IMR-90 (cell line): ENCODE results near the gene CEP104. TPM values are rescaled to one million over a fixed set of nuclear protein-coding genes. Genes with fewer than 3 reads are reported as not detected.

Experiments used
- ATAC-seq: fragments of 200-7000 bp; cut with Tn5 transposase; 2 replicates; pipeline ENCODE4 v1.9.1; 2020; ENCODE audit warnings: low read depth, mild to moderate bottlenecking, moderate library complexity
- BruUV-seq: library from RNA; stranded (reverse); fragments of 400-500 nt; replicated peaks from 2 replicates; lab custom pipeline; 2021; lab: Mats Ljungman, UMichigan
- CTCF ChIA-PET: fragments of 300-600 bp; formaldehyde crosslinking; extraction: SDS; loops from one replicate; lab custom pipeline; 2021; ENCODE audit warnings: antibody characterized with exemption; lab: Yijun Ruan, JAX
- POLR2A ChIA-PET: fragments of 300-600 bp; sonication (Branson Sonifier 250); formaldehyde crosslinking; loops from one replicate; lab custom pipeline; 2022; ENCODE audit warnings: antibody characterized with exemption; ENCODE audit not compliant: unreplicated experiment; lab: Charles Lee
- DNase-seq: peaks from one replicate; pipeline ENCODE4 v3.0.0; 2013
- H2AFZ ChIP-seq: replicated peaks from 2 replicates; pipeline ENCODE3; 2013; ENCODE audit warnings: low read length, mild to moderate bottlenecking; ENCODE audit not compliant: poor library complexity
- H2AK5ac ChIP-seq: 2 replicates; pipeline ENCODE4 v1.6.1; 2013; ENCODE audit warnings: low read depth, low read length, inconsistent platforms
- H2AK9ac ChIP-seq: replicated peaks from 2 replicates; pipeline ENCODE3; 2013; ENCODE audit warnings: mild to moderate bottlenecking, low read depth, low read length, moderate library complexity; ENCODE audit not compliant: poor library complexity
- H2BK120ac ChIP-seq: 2 replicates; pipeline ENCODE4 v1.6.1; 2013; ENCODE audit warnings: low read depth, low read length, inconsistent platforms
- H2BK15ac ChIP-seq: 3 replicates; pipeline ENCODE4 v1.6.1; 2013; ENCODE audit warnings: low read depth, low read length, inconsistent platforms
- H2BK20ac ChIP-seq: 2 replicates; pipeline ENCODE4 v1.6.1; 2013; ENCODE audit warnings: low read depth, mild to moderate bottlenecking, inconsistent platforms, low read length, moderate library complexity
- H2BK5ac ChIP-seq: 2 replicates; pipeline ENCODE4 v1.6.1; 2013; ENCODE audit warnings: mild to moderate bottlenecking, low read depth, low read length, inconsistent platforms; ENCODE audit not compliant: poor library complexity, severe bottlenecking
- H3K14ac ChIP-seq: replicated peaks from 2 replicates; pipeline ENCODE4 v1.6.1; 2013; ENCODE audit warnings: low read depth, low read length, inconsistent platforms
- H3K18ac ChIP-seq: 2 replicates; pipeline ENCODE4 v1.6.1; 2013; ENCODE audit warnings: low read depth, low read length, control low read depth
- H3K23ac ChIP-seq: 2 replicates; pipeline ENCODE4 v1.6.1; 2013; ENCODE audit warnings: low read depth, low read length, inconsistent platforms
- H3K27ac ChIP-seq: 2 replicates; pipeline ENCODE4 v1.5.1; 2013; ENCODE audit warnings: mild to moderate bottlenecking, control low read depth, low read length; ENCODE audit not compliant: insufficient read depth
- H3K27me3 ChIP-seq: 2 replicates; pipeline ENCODE4 v1.6.1; 2013; ENCODE audit warnings: low read length; ENCODE audit not compliant: control insufficient read depth, insufficient read depth
- H3K36me3 ChIP-seq: 2 replicates; pipeline ENCODE4 v1.6.1; 2013; ENCODE audit warnings: low read length, mixed read lengths; ENCODE audit not compliant: control insufficient read depth, insufficient read depth
- H3K4ac ChIP-seq: 2 replicates; pipeline ENCODE4 v1.6.1; 2013; ENCODE audit warnings: low read depth, low read length, inconsistent platforms
- H3K4me1 ChIP-seq: 2 replicates; pipeline ENCODE4 v1.6.1; 2013; ENCODE audit warnings: low read length, mixed read lengths; ENCODE audit not compliant: control insufficient read depth, insufficient read depth
- H3K4me2 ChIP-seq: 2 replicates; pipeline ENCODE4 v1.6.1; 2013; ENCODE audit warnings: low read depth, mild to moderate bottlenecking, control low read depth, low read length, moderate library complexity
- H3K4me3 ChIP-seq: 2 replicates; pipeline ENCODE4 v1.5.1; 2013; ENCODE audit warnings: low read depth, mild to moderate bottlenecking, control low read depth, low read length, moderate library complexity; ENCODE audit not compliant: insufficient read depth
- H3K56ac ChIP-seq: 2 replicates; pipeline ENCODE4 v1.6.1; 2013; ENCODE audit warnings: low read length, inconsistent platforms; ENCODE audit not compliant: insufficient read depth; ENCODE audit errors: extremely low read depth
- H3K79me1 ChIP-seq, 2 experiments: 2 replicates each; pipeline ENCODE4 v1.6.1; 2013; ENCODE audit warnings: low read length in 2 of 2, inconsistent platforms in 1 of 2, low read depth in 1 of 2
- H3K9ac ChIP-seq: 2 replicates; pipeline ENCODE4 v1.6.1; 2013; ENCODE audit warnings: low read depth, low read length, control low read depth
- H3K9me1 ChIP-seq: 2 replicates; pipeline ENCODE4 v1.6.1; 2013; ENCODE audit warnings: low read length, inconsistent platforms; ENCODE audit not compliant: insufficient read depth
- H3K9me3 ChIP-seq: 2 replicates; pipeline ENCODE4 v1.6.1; 2013; ENCODE audit warnings: low read length; ENCODE audit not compliant: control insufficient read depth, insufficient read depth
- H4K20me1 ChIP-seq: 2 replicates; pipeline ENCODE4 v1.6.1; 2013; ENCODE audit warnings: low read length, inconsistent platforms; ENCODE audit not compliant: insufficient read depth
- H4K5ac ChIP-seq: 2 replicates; pipeline ENCODE4 v1.6.1; 2013; ENCODE audit warnings: mild to moderate bottlenecking, low read depth, low read length, control low read depth
- H4K8ac ChIP-seq, 2 experiments: 2 replicates each; pipeline ENCODE4 v1.6.1; 2013; ENCODE audit warnings: low read depth in 2 of 2, low read length in 2 of 2, control low read depth in 1 of 2, inconsistent platforms in 1 of 2
- H4K91ac ChIP-seq: 2 replicates; pipeline ENCODE4 v1.6.1; 2013; ENCODE audit warnings: low read depth, low read length, inconsistent platforms; ENCODE audit not compliant: insufficient read depth
- BHLHE40 ChIP-seq: fragments of 150-350 bp; IDR thresholded peaks from 2 replicates; pipeline ENCODE4 v1.6.1; 2016; ENCODE audit warnings: mild to moderate bottlenecking, low read depth, low read length
- CEBPB ChIP-seq: IDR thresholded peaks from 2 replicates; pipeline ENCODE4 v1.6.1; 2012; ENCODE audit warnings: low read depth, low read length, improper control_type of control experiment
- CHD1 ChIP-seq: IDR thresholded peaks from 2 replicates; pipeline ENCODE4 v1.6.1; 2012; ENCODE audit warnings: low read depth, low read length, improper control_type of control experiment
- ELK1 ChIP-seq: fragments of 150-350 bp; IDR thresholded peaks from 2 replicates; pipeline ENCODE4 v1.6.1; 2016; ENCODE audit warnings: low read depth, mild to moderate bottlenecking, low read length, moderate library complexity, borderline replicate concordance
- FOS ChIP-seq: fragments of 150-350 bp; IDR thresholded peaks from 2 replicates; pipeline ENCODE4 v1.6.1; 2016; ENCODE audit warnings: low read depth, low read length
- MAFK ChIP-seq: IDR thresholded peaks from 2 replicates; pipeline ENCODE4 v1.6.1; 2012; ENCODE audit warnings: low read depth, low read length, improper control_type of control experiment
- MAZ ChIP-seq: IDR thresholded peaks from 2 replicates; pipeline ENCODE4 v1.6.1; 2012; ENCODE audit warnings: low read depth, mild to moderate bottlenecking, low read length, improper control_type of control experiment, moderate library complexity, borderline replicate concordance
- MXI1 ChIP-seq: IDR thresholded peaks from 2 replicates; pipeline ENCODE4 v1.6.1; 2012; ENCODE audit warnings: low read depth, mild to moderate bottlenecking, low read length, moderate library complexity, borderline replicate concordance
- NFE2L2 ChIP-seq: fragments of 150-350 bp; IDR thresholded peaks from 2 replicates; pipeline ENCODE4 v1.6.1; 2016; ENCODE audit warnings: low read depth, mild to moderate bottlenecking, low read length
- RCOR1 ChIP-seq: IDR thresholded peaks from 2 replicates; pipeline ENCODE4 v1.6.1; 2012; ENCODE audit warnings: mild to moderate bottlenecking, low read length, improper control_type of control experiment; ENCODE audit not compliant: insufficient replicate concordance
- RFX5 ChIP-seq: IDR thresholded peaks from 2 replicates; pipeline ENCODE4 v1.8.0; 2012; ENCODE audit warnings: low read depth, mild to moderate bottlenecking, low read length, moderate library complexity
- SMC3 ChIP-seq: fragments of 150-350 bp; IDR thresholded peaks from 2 replicates; pipeline ENCODE4 v1.6.1; 2016; ENCODE audit warnings: low read depth, mild to moderate bottlenecking, antibody characterized with exemption, low read length, moderate library complexity
- USF2 ChIP-seq: fragments of 150-350 bp; IDR thresholded peaks from 2 replicates; pipeline ENCODE4 v1.6.1; 2017; ENCODE audit warnings: mild to moderate bottlenecking, antibody characterized with exemption, low read length, low read depth
- WGBS, 2 experiments: methylation state at CpG; one replicate each; pipeline versions ENCODE4 v1.1.5 to v1.1.7; 2013; ENCODE audit warnings: missing lambda C conversion rate in 2 of 2; ENCODE audit not compliant: insufficient read length in 1 of 2; ENCODE audit errors: extremely low coverage in 2 of 2; 5-methylcytosine and 5-hydroxymethylcytosine counted together
- dilution Hi-C: fragments of 300-500 bp; cut with HindIII; formaldehyde crosslinking; loops from one replicate; pipeline ENCODE4 v1.14.3; 2018; ENCODE audit warnings: low sequenced_read_pairs; ENCODE audit not compliant: unreplicated experiment
- in situ Hi-C: fragments of 300-500 bp; cut with MboI; formaldehyde crosslinking; loops from 3 replicates; pipeline ENCODE4 v1.14.3; 2019; ENCODE audit warnings: low sequenced_read_pairs, inconsistent platforms, mixed read lengths
- intact Hi-C: fragments of 100-400 bp; cut with micrococcal nuclease; formaldehyde crosslinking; loops from 2 replicates; pipeline ENCODE4 v1.10.0; 2022
- polyA plus RNA-seq, 3 experiments: library from polyadenylated mRNA; depleted of rRNA; stranded (reverse); fragments of >200 nt; gene quantifications; 2 replicates each; pipeline ENCODE4 v1.2.3, GENCODE V29; 2012; ENCODE audit warnings: low replicate concordance in 1 of 3
- total RNA-seq: library from RNA; depleted of rRNA; stranded (reverse); fragments of >200 nt; gene quantifications from 2 replicates; pipeline ENCODE4 v1.2.3, GENCODE V29; 2012

The CEP104 gene
- total and polyA plus RNA-seq, 2 of the 4 experiments (the other 2 are of a cell fraction) = 14.3 to 17.5 TPM

GRCh38 chr1:3788756-3789420 lies 68.1 kb downstream of the CEP104 start:
- Histone ChIP-seq H3K56ac (no peak overlapping the region), H4K20me1 (peaks cover 56% of the 10 kb centered on the region), H3K27ac (no peak overlapping the region), H3K27me3 (no peaks in the 10 kb centered on the region), H2BK120ac (no peak overlapping the region), H2BK20ac (no peak overlapping the region), H3K4me2 (no peak overlapping the region), H3K23ac (no peak overlapping the region), H4K5ac (no peak overlapping the region), H3K79me1 (peaks cover 14 to 46% of the 10 kb centered on the region in 2 experiments), H3K14ac (no peak overlapping the region), H3K9me1 (no peaks in the 10 kb centered on the region; the same call in 1 of the 2 replicates), H2AK9ac (no peak overlapping the region), H4K8ac (no peak overlapping the region), H3K4me1 (peaks cover 3% of the 10 kb centered on the region; the same call in 1 of the 2 replicates), H2BK5ac (no peak overlapping the region), H2AFZ (no peak overlapping the region), H3K4me3 (no peak overlapping the region), H3K18ac (no peak overlapping the region), H3K9me3 (no peaks in the 10 kb centered on the region), H2BK15ac (no peak overlapping the region), H3K36me3 (peaks cover 50% of the 10 kb centered on the region), H2AK5ac (no peak overlapping the region), H4K91ac (no peak overlapping the region), H3K9ac (no peak overlapping the region), H3K4ac (no peak overlapping the region)
- TF ChIP-seq FOS (no peak), CEBPB (no peak), MAFK (no peak), RCOR1 (no peak), ELK1 (no peak), MAZ (no peak), BHLHE40 (no peak), MXI1 (no peak), CHD1 (no peak), NFE2L2 (no peak), RFX5 (no peak), USF2 (no peak), SMC3 (no peak)
- no peak for ATAC-seq
- BruUV-seq = no TSS peak
- intact Hi-C loops (no loop called here), dilution Hi-C loops (no loop called here), in situ Hi-C loops (no loop called here)
- WGBS, 2 experiments = 94% methylated on average over 11 of the region's 16 CpGs; no CpG with 5 or more reads in 1 of the 2 experiments
- ChIA-PET POLR2A (no interaction called here), CTCF (no interaction called here)
- DNase-seq = no peak
